GM23338 (cell line): ENCODE data around the gene PRPSAP1. TPM values are rescaled to one million over a fixed set of nuclear protein-coding genes. Genes with fewer than 3 reads are reported as not detected.
A peak's percentile ranks its signal among the peaks of the same experiment; 100 is the strongest.

Experiments
- ATAC-seq: fragments of 200-7000 bp; cut with Tn5 transposase; 3 replicates; pipeline ENCODE4 v1.9.1; 2020
- DNase-seq: peaks from one replicate; pipeline ENCODE4 v3.0.0-alpha.2; 2015; ENCODE audit warnings: low spot score
- H2AFZ ChIP-seq: fragments of 200-600 bp; sonication (generic); 2 replicates; pipeline ENCODE4 v1.8.0; 2016; ENCODE audit warnings: antibody characterized with exemption, mild to moderate bottlenecking, moderate library complexity
- H3F3A ChIP-seq: fragments of 200-600 bp; sonication (generic); replicated peaks from 2 replicates; pipeline ENCODE4 v1.8.0; 2017; ENCODE audit warnings: antibody characterized with exemption, mixed run types, low read depth
- H3K27ac ChIP-seq: fragments of 200-600 bp; sonication (generic); 2 replicates; pipeline ENCODE4 v1.6.1; 2016; ENCODE audit warnings: low read depth
- H3K27me3 ChIP-seq: fragments of 200-600 bp; sonication (generic); 2 replicates; pipeline ENCODE4 v1.8.0; 2016; ENCODE audit warnings: mild to moderate bottlenecking, mixed run types, moderate library complexity; ENCODE audit not compliant: insufficient read depth
- H3K36me3 ChIP-seq: fragments of 200-600 bp; sonication (generic); 2 replicates; pipeline ENCODE4 v1.8.0; 2016; ENCODE audit warnings: mild to moderate bottlenecking; ENCODE audit not compliant: insufficient read depth
- H3K4me1 ChIP-seq: fragments of 200-600 bp; sonication (generic); 2 replicates; pipeline ENCODE4 v1.8.0; 2016; ENCODE audit warnings: mild to moderate bottlenecking, moderate library complexity; ENCODE audit not compliant: insufficient read depth
- H3K4me2 ChIP-seq: fragments of 200-600 bp; sonication (generic); 2 replicates; pipeline ENCODE4 v1.7.1; 2017; ENCODE audit warnings: mixed run types
- H3K4me3 ChIP-seq: fragments of 200-600 bp; sonication (generic); 2 replicates; pipeline ENCODE4 v1.6.1; 2016; ENCODE audit warnings: mixed run types
- H3K79me2 ChIP-seq: fragments of 200-600 bp; sonication (generic); replicated peaks from 2 replicates; pipeline ENCODE4 v1.8.0; 2017; ENCODE audit warnings: mild to moderate bottlenecking; ENCODE audit not compliant: insufficient read depth
- H3K9me2 ChIP-seq: fragments of 200-600 bp; sonication (generic); 2 replicates; pipeline ENCODE4 v1.8.0; 2017; ENCODE audit not compliant: insufficient read depth
- H4K20me1 ChIP-seq: fragments of 200-600 bp; sonication (generic); replicated peaks from 2 replicates; pipeline ENCODE4 v1.8.0; 2017; ENCODE audit warnings: mild to moderate bottlenecking; ENCODE audit not compliant: insufficient read depth
- H3K27ac Mint-ChIP-seq: 2 replicates; pipeline ENCODE4 v1.8.0; 2020; ENCODE audit warnings: inconsistent platforms, mild to moderate bottlenecking, moderate library complexity, mixed read lengths
- H3K27me3 Mint-ChIP-seq: 3 replicates; pipeline ENCODE4 v1.8.0; 2022; ENCODE audit warnings: low read depth, mild to moderate bottlenecking, moderate library complexity, mixed read lengths, inconsistent platforms; ENCODE audit not compliant: insufficient read depth, poor library complexity
- H3K36me3 Mint-ChIP-seq: 3 replicates; pipeline ENCODE4 v1.8.0; 2021; ENCODE audit warnings: low read depth, mild to moderate bottlenecking, inconsistent platforms, moderate library complexity, mixed read lengths
- H3K4me1 Mint-ChIP-seq: 3 replicates; pipeline ENCODE4 v1.8.0; 2020; ENCODE audit warnings: mild to moderate bottlenecking, inconsistent platforms, mixed read lengths
- H3K4me3 Mint-ChIP-seq: 3 replicates; pipeline ENCODE4 v1.8.0; 2021; ENCODE audit warnings: moderate library complexity, mild to moderate bottlenecking, inconsistent platforms, mixed read lengths
- H3K9me3 Mint-ChIP-seq: 3 replicates; pipeline ENCODE4 v1.8.0; 2020; ENCODE audit warnings: moderate library complexity, mild to moderate bottlenecking, inconsistent platforms, mixed read lengths
- CREB1 ChIP-seq: fragments of 250-450 bp; sonication (Bioruptor Pico); IDR thresholded peaks from 2 replicates; pipeline ENCODE4 v1.5.0; 2020; ENCODE audit warnings: low read depth, mild to moderate bottlenecking, moderate library complexity
- JUNB ChIP-seq: IDR thresholded peaks from one replicate; pipeline ENCODE4 v1.6.1; 2016; ENCODE audit warnings: antibody characterized with exemption; ENCODE audit not compliant: unreplicated experiment
- NANOG ChIP-seq: IDR thresholded peaks from 2 replicates; pipeline ENCODE4 v1.6.1; 2016; ENCODE audit warnings: antibody characterized with exemption, borderline replicate concordance
- STAT1 ChIP-seq: IDR thresholded peaks from one replicate; pipeline ENCODE4 v1.6.1; 2016; ENCODE audit warnings: antibody characterized with exemption; ENCODE audit not compliant: unreplicated experiment
- ZNF114 ChIP-seq: fragments of 250-450 bp; sonication (Bioruptor Pico); IDR thresholded peaks from 2 replicates; pipeline ENCODE4 v1.5.0; 2020; ENCODE audit warnings: mild to moderate bottlenecking, moderate library complexity
- ZNF331 ChIP-seq: fragments of 250-450 bp; sonication (Bioruptor Pico); IDR thresholded peaks from 2 replicates; pipeline ENCODE4 v1.5.0; 2020; ENCODE audit warnings: low read depth, mild to moderate bottlenecking, moderate library complexity
- polyA plus RNA-seq: library from polyadenylated mRNA; unstranded; fragments of >200 nt; fragmentation: Nextera tagmentation; extraction: Ambion mirVana; gene quantifications from 2 replicates; pipeline ENCODE4 v1.2.1, GENCODE V29; 2016
- total RNA-seq: library from RNA; depleted of rRNA; stranded (reverse); fragments of >200 nt; shearing (Covaris generic); gene quantifications from 2 replicates; pipeline ENCODE4 v1.2.3, GENCODE V29; 2014
- TF ChIP-seq, protein P1 (sequence below), 2 experiments: fragments of 200-600 bp in 1 of 2; sonication (generic) in 1 of 2; conservative IDR thresholded peaks; 2 replicates each; pipeline versions ENCODE4 v1.5.1 to v1.6.1; 2016 to 2017; ENCODE audit warnings: antibody characterized with exemption in 2 of 2, low read depth in 2 of 2, mild to moderate bottlenecking in 2 of 2, moderate library complexity in 1 of 2
- TF ChIP-seq, protein P2 (sequence below): fragments of 250-450 bp; sonication (Bioruptor Pico); IDR thresholded peaks from 2 replicates; pipeline ENCODE4 v1.5.0; 2020; ENCODE audit warnings: mild to moderate bottlenecking, moderate library complexity

Gene PRPSAP1
- total and polyA plus RNA-seq, 2 experiments from 2014 or later: 39.5 to 58.8 TPM

DNA sequence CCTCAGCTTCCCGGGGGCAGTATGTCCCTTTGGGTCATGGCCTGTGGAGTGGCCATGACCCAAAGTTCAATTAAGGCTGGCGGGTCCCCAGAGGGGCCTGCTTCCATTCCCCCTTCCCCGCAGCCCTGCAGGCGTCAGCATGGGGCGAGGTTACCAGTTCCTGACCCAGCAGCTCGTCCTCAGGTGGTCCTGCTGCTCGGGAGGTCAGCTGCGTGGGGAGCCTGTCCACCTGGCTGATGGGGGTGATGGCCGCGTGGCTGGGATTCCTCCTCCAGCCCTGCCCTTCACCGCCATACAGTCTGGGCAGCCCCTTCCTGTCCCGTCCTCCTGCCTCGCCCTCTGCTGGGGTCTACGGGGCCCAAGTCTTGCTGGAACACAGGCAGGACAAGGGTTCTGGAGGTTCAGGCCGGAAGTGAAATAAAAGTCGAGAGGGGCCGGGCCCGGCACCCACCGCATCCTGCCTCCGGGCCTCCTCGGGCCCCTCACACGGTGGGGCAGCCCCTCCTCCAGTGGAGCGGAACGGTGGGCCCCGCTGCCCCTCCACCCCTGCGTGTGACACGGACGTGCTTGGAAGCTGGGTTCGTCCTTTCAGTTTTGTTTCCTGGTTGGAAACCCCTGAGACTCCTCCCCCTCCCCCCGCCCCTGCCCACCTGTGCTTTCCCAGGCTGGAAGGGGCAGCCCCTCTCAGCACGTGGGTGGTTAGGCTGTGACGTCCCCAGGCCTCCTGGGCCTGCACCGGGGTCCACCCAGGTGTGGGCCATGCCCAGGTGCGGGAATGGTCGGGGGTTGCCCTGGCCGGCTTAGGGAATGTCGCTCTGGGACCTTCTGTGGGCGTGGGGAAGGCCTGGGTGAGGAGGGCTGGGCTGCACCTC, 81.8 kb downstream of the PRPSAP1 start:
- H3K27me3 ChIP-seq: no peaks in the 10 kb centered on the region
- peak overlapping the region; percentile 64 for H3K4me2 ChIP-seq
- H3K79me2 ChIP-seq: peaks cover 15% of the 10 kb centered on the region
- H3K27ac ChIP-seq: peak overlapping the region; percentile 81; the same call in 1 of the 2 replicates
- peaks cover 46% of the 10 kb centered on the region for H3K4me1 Mint-ChIP-seq
- 0 out of 2 replicates have a peak overlapping the region, but pooled peaks have one; percentile 35 for H3K4me3 ChIP-seq
- no peak overlapping the region for H2AFZ ChIP-seq
- no peak overlapping the region for H3K27ac Mint-ChIP-seq
- H3K4me3 Mint-ChIP-seq: no peak overlapping the region
- peaks cover 11% of the 10 kb centered on the region; the same call in 2 of the 3 replicates for H3K36me3 Mint-ChIP-seq
- H3K9me2 ChIP-seq: no peaks in the 10 kb centered on the region
- ATAC-seq (peak; percentile 41), DNase-seq (peak; percentile 70)
- peaks cover 27% of the 10 kb centered on the region for H3K4me1 ChIP-seq
- peaks cover 22% of the 10 kb centered on the region for H3K27me3 Mint-ChIP-seq
- peak; percentile 15; the same call in 1 of the 2 replicates for TF ChIP-seq CREB1 (CRISPR knock-in tag)
- TF ChIP-seq JUNB: no peak
- TF ChIP-seq ZNF331 (CRISPR knock-in tag): no peak
- no peak for TF ChIP-seq ZNF114 (CRISPR knock-in tag)
- TF ChIP-seq, protein P1, sequence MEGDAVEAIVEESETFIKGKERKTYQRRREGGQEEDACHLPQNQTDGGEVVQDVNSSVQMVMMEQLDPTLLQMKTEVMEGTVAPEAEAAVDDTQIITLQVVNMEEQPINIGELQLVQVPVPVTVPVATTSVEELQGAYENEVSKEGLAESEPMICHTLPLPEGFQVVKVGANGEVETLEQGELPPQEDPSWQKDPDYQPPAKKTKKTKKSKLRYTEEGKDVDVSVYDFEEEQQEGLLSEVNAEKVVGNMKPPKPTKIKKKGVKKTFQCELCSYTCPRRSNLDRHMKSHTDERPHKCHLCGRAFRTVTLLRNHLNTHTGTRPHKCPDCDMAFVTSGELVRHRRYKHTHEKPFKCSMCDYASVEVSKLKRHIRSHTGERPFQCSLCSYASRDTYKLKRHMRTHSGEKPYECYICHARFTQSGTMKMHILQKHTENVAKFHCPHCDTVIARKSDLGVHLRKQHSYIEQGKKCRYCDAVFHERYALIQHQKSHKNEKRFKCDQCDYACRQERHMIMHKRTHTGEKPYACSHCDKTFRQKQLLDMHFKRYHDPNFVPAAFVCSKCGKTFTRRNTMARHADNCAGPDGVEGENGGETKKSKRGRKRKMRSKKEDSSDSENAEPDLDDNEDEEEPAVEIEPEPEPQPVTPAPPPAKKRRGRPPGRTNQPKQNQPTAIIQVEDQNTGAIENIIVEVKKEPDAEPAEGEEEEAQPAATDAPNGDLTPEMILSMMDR (conservative IDR thresholded peaks at IDR 0.05; ENCODE audit: low read depth in 2 of 2): peak in 1 of 2 experiments; percentile 28; a peak in 1 of 4 replicates
- H4K20me1 ChIP-seq: no peaks in the 10 kb centered on the region
- no peaks in the 10 kb centered on the region for H3K9me3 Mint-ChIP-seq
- peaks cover 3% of the 10 kb centered on the region; the same call in 1 of the 2 replicates for H3F3A ChIP-seq
- H3K36me3 ChIP-seq: no peaks in the 10 kb centered on the region

DNA sequence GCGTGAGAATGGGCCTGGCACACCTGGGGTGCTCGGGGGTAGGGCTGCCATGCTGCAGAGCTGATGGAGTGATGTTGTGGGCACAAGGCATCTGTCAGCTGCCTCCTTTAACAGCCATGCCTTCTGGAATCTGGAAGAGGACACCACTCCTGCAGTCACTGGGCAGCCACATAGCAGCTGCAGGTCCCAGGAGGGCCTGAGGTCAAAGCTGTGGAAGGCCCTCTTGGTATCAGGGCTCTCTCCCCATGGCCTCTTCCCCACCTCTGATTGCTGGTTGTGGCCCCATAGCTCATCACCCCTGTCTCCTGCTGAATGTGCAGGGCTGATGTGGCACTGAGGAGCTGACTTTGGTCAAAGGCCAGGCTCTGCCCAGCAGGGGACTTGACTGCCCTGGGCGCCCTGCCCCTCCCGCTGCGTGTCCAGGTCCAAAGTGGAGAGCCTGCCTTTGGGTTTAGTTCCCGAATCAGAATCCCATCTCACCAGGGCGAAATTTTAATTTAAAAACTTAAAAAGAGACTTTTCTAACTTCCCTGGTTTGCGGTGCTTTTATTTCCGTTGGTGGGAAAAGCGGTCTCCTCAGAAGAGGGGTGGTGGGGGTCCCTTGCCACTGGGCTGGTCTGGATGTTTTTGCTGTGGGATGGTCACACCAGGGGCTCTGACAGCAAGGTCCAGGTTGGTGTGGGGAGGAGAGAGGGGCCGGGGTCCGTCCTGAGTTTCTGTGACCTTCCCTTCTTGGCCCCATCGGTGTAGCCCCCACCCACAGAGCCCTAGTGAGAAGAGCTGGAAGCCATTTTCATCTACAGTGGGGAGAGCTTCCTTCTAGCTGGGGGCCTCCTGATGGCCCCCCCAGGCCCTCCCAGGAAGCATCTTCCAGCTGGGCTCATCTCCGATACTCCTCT, 82.7 kb downstream of the PRPSAP1 start:
- H3K4me1 Mint-ChIP-seq: peaks cover 50% of the 10 kb centered on the region
- H3K27ac Mint-ChIP-seq: no peak overlapping the region
- H3K27ac ChIP-seq: peak overlapping the region; percentile 81; the same call in 1 of the 2 replicates
- DNase-seq (no peak), ATAC-seq (no peak)
- H3K36me3 ChIP-seq: no peaks in the 10 kb centered on the region
- peaks cover 11% of the 10 kb centered on the region; the same call in 2 of the 3 replicates for H3K36me3 Mint-ChIP-seq
- H3K4me3 Mint-ChIP-seq: no peak overlapping the region
- no peaks in the 10 kb centered on the region for H3K9me3 Mint-ChIP-seq
- peaks cover 22% of the 10 kb centered on the region for H3K27me3 Mint-ChIP-seq
- no peaks in the 10 kb centered on the region for H3K9me2 ChIP-seq
- H3K27me3 ChIP-seq: no peaks in the 10 kb centered on the region
- peaks cover 21% of the 10 kb centered on the region for H3K79me2 ChIP-seq
- no peak overlapping the region for H2AFZ ChIP-seq
- H4K20me1 ChIP-seq: no peaks in the 10 kb centered on the region
- peaks cover 3% of the 10 kb centered on the region; the same call in 1 of the 2 replicates for H3F3A ChIP-seq
- H3K4me2 ChIP-seq: peak overlapping the region; percentile 64; the same call in 1 of the 2 replicates
- H3K4me3 ChIP-seq: no peak overlapping the region
- peaks cover 27% of the 10 kb centered on the region for H3K4me1 ChIP-seq
- TF ChIP-seq STAT1 (no peak), ZNF114 (CRISPR knock-in tag) (no peak), NANOG (no peak), JUNB (no peak)
- TF ChIP-seq, protein P2, sequence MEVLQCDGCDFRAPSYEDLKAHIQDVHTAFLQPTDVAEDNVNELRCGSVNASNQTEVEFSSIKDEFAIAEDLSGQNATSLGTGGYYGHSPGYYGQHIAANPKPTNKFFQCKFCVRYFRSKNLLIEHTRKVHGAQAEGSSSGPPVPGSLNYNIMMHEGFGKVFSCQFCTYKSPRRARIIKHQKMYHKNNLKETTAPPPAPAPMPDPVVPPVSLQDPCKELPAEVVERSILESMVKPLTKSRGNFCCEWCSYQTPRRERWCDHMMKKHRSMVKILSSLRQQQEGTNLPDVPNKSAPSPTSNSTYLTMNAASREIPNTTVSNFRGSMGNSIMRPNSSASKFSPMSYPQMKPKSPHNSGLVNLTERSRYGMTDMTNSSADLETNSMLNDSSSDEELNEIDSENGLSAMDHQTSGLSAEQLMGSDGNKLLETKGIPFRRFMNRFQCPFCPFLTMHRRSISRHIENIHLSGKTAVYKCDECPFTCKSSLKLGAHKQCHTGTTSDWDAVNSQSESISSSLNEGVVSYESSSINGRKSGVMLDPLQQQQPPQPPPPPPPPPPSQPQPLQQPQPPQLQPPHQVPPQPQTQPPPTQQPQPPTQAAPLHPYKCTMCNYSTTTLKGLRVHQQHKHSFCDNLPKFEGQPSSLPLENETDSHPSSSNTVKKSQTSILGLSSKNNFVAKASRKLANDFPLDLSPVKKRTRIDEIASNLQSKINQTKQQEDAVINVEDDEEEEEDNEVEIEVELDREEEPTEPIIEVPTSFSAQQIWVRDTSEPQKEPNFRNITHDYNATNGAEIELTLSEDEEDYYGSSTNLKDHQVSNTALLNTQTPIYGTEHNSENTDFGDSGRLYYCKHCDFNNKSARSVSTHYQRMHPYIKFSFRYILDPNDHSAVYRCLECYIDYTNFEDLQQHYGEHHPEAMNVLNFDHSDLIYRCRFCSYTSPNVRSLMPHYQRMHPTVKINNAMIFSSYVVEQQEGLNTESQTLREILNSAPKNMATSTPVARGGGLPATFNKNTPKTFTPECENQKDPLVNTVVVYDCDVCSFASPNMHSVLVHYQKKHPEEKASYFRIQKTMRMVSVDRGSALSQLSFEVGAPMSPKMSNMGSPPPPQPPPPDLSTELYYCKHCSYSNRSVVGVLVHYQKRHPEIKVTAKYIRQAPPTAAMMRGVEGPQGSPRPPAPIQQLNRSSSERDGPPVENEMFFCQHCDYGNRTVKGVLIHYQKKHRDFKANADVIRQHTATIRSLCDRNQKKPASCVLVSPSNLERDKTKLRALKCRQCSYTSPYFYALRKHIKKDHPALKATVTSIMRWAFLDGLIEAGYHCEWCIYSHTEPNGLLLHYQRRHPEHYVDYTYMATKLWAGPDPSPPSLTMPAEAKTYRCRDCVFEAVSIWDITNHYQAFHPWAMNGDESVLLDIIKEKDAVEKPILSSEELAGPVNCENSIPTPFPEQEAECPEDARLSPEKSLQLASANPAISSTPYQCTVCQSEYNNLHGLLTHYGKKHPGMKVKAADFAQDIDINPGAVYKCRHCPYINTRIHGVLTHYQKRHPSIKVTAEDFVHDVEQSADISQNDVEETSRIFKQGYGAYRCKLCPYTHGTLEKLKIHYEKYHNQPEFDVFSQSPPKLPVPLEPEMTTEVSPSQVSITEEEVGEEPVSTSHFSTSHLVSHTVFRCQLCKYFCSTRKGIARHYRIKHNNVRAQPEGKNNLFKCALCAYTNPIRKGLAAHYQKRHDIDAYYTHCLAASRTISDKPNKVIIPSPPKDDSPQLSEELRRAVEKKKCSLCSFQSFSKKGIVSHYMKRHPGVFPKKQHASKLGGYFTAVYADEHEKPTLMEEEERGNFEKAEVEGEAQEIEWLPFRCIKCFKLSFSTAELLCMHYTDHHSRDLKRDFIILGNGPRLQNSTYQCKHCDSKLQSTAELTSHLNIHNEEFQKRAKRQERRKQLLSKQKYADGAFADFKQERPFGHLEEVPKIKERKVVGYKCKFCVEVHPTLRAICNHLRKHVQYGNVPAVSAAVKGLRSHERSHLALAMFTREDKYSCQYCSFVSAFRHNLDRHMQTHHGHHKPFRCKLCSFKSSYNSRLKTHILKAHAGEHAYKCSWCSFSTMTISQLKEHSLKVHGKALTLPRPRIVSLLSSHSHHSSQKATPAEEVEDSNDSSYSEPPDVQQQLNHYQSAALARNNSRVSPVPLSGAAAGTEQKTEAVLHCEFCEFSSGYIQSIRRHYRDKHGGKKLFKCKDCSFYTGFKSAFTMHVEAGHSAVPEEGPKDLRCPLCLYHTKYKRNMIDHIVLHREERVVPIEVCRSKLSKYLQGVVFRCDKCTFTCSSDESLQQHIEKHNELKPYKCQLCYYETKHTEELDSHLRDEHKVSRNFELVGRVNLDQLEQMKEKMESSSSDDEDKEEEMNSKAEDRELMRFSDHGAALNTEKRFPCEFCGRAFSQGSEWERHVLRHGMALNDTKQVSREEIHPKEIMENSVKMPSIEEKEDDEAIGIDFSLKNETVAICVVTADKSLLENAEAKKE (CRISPR knock-in tag): no peak
